Endodermal cell (in vitro differentiated cells): ENCODE data around the gene DPP8. TPM values are rescaled to one million over a fixed set of nuclear protein-coding genes. Genes with fewer than 3 reads are reported as not detected.

ENCODE experiments used
- DNase-seq: peaks from one replicate; pipeline ENCODE4 v3.0.0-alpha.2; 2017
- H3K27ac ChIP-seq: 2 replicates; pipeline ENCODE4 v1.5.1; 2013; ENCODE audit warnings: mild to moderate bottlenecking, low read depth, low read length, moderate library complexity
- H3K27me3 ChIP-seq: 2 replicates; pipeline ENCODE4 v1.6.1; 2013; ENCODE audit warnings: mild to moderate bottlenecking, low read length, moderate library complexity; ENCODE audit not compliant: insufficient read depth, control insufficient read depth, poor library complexity, severe bottlenecking
- H3K36me3 ChIP-seq: 2 replicates; pipeline ENCODE4 v1.7.0; 2013; ENCODE audit warnings: mild to moderate bottlenecking, low read length, moderate library complexity; ENCODE audit not compliant: control insufficient read depth, insufficient read depth
- H3K4me1 ChIP-seq: one replicate; pipeline ENCODE4 v1.7.0; 2013; ENCODE audit warnings: low read length; ENCODE audit not compliant: control insufficient read depth, insufficient read depth
- H3K4me3 ChIP-seq: 2 replicates; pipeline ENCODE4 v1.5.1; 2013; ENCODE audit warnings: mild to moderate bottlenecking, low read length, moderate library complexity
- H3K9ac ChIP-seq: 2 replicates; pipeline ENCODE4 v1.6.1; 2013; ENCODE audit warnings: mild to moderate bottlenecking, low read length, moderate library complexity; ENCODE audit not compliant: poor library complexity, severe bottlenecking; ENCODE audit errors: extremely low read depth
- H3K9me3 ChIP-seq: 2 replicates; pipeline ENCODE4 v1.6.1; 2013; ENCODE audit warnings: mild to moderate bottlenecking, low read length, moderate library complexity; ENCODE audit not compliant: control insufficient read depth
- H3K27ac Mint-ChIP-seq: 2 replicates; pipeline ENCODE4 v1.8.0; 2020; ENCODE audit warnings: mixed read lengths
- H3K27me3 Mint-ChIP-seq: 2 replicates; pipeline ENCODE4 v1.8.0; 2021; ENCODE audit warnings: mild to moderate bottlenecking, mixed read lengths; ENCODE audit not compliant: insufficient read depth
- H3K36me3 Mint-ChIP-seq: 2 replicates; pipeline ENCODE4 v1.8.0; 2020; ENCODE audit warnings: low read depth, mixed read lengths
- H3K4me1 Mint-ChIP-seq: 2 replicates; pipeline ENCODE4 v1.8.0; 2020; ENCODE audit warnings: mixed read lengths
- H3K4me3 Mint-ChIP-seq: 2 replicates; pipeline ENCODE4 v1.8.0; 2020; ENCODE audit warnings: mild to moderate bottlenecking, moderate library complexity, mixed read lengths
- H3K9me3 Mint-ChIP-seq: 2 replicates; pipeline ENCODE4 v1.8.0; 2020; ENCODE audit warnings: mild to moderate bottlenecking, mixed read lengths
- CTCF ChIP-seq: fragments of 200-600 bp; sonication (generic); conservative IDR thresholded peaks from 2 replicates; pipeline ENCODE4 v1.5.0; 2021; ENCODE audit warnings: antibody characterized with exemption, mild to moderate bottlenecking
- WGBS, 2 experiments: methylation state at CpG; one replicate each; pipeline versions ENCODE4 v1.1.5 to v1.1.7; 2013; ENCODE audit warnings: missing lambda C conversion rate in 2 of 2, mixed read lengths in 1 of 2; ENCODE audit not compliant: insufficient coverage in 1 of 2, insufficient read length in 1 of 2; 5-methylcytosine and 5-hydroxymethylcytosine counted together
- total RNA-seq, 2 donors: library from RNA; stranded (reverse); fragmentation: NEBNext Ultra II Directional in 1 of 2; extraction: Animal tissue kit (Norgen Biotek cat#: 25700) in 1 of 2; gene quantifications; 2 replicates in 1 of 2; 3 replicates in 1 of 2; pipeline ENCODE4 v1.2.1, GENCODE V29; 2021

Gene DPP8
- total RNA-seq, 2 donors from 2014 or later: 31.8 to 34.9 TPM

DNA sequence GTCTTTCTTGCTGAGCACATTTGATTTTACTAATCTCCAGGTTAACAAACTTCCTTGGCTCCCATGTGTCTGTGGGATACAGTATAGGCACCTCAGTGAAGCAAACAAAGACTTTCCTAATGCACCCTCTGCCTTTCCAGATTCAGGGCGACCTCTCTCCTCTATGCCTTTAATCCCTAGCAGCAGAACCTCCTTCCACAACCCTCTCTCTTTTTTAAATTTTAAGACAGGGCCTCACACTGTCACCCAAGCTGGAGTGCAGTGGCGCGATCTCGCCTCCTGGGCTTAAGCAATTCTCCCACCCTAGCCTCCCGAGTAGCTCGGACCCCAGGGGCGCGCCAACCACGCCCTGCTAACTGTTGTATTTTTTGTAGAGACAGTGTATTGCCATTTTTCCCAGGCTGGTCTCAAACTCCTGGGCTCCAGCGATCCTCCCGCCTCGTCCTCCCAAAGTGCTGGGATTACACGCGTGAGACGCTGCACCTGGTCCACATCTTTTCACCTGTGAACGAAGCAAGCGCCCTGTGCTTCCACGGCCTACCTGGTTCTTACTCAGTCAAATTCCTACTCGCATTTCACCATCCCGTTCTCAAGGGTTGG lies 11.1 kb upstream of the DPP8 start:
- Mint-ChIP-seq H3K4me1 (peaks cover 32% of the 10 kb centered on the region), H3K27ac (no peak overlapping the region)

DNA sequence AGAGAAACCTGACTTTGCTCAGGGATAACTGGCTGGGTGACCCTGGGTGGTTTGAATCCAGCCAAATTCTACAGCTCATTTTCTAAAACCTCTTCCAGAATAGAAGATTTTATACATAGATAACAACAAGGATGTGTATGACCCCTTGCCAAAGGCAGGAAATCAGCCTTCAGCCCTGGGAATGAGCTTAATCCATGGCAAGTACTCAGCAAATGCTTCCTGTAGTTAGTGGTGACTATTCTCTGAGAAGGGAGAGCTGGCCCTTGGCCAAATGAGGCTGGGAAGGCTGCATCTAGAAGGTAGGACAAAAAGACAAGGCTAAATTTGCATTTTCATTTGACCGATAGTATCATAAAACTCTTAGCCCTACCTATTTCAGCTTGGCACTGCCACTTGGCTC lies 8.1 kb upstream of the DPP8 start:
- no peak overlapping the region for H3K4me3 Mint-ChIP-seq
- peaks cover 4% of the 10 kb centered on the region for H3K27me3 ChIP-seq
- H3K9me3 Mint-ChIP-seq: peaks cover 3% of the 10 kb centered on the region
- peaks cover 16% of the 10 kb centered on the region for H3K4me1 Mint-ChIP-seq
- DNase-seq: no peak
- WGBS, 2 experiments: 100% methylated on average over 1 of the region's 1 CpG
- no peak overlapping the region for H3K27ac Mint-ChIP-seq
- H3K36me3 ChIP-seq: no peaks in the 10 kb centered on the region
- no peaks in the 10 kb centered on the region for H3K36me3 Mint-ChIP-seq
- no peak overlapping the region for H3K4me3 ChIP-seq
- H3K27ac ChIP-seq: no peak overlapping the region
- H3K4me1 ChIP-seq: no peaks in the 10 kb centered on the region
- no peak for TF ChIP-seq CTCF
- H3K9me3 ChIP-seq: no peaks in the 10 kb centered on the region
- no peak overlapping the region for H3K9ac ChIP-seq
- no peaks in the 10 kb centered on the region for H3K27me3 Mint-ChIP-seq

More for the DNA sequence above, 11.1 kb upstream of the DPP8 start:
- Histone ChIP-seq H3K9me3 (no peaks in the 10 kb centered on the region), H3K9ac (no peak overlapping the region), H3K4me1 (no peaks in the 10 kb centered on the region), H3K27ac (no peak overlapping the region), H3K4me3 (no peak overlapping the region), H3K27me3 (peaks cover 4% of the 10 kb centered on the region), H3K36me3 (no peaks in the 10 kb centered on the region)
- no peaks in the 10 kb centered on the region for H3K9me3 Mint-ChIP-seq
- 91 to 94% methylated on average over 20 of the region's 20 CpGs for WGBS, 2 experiments
- peak; percentile 63 for DNase-seq
- H3K36me3 Mint-ChIP-seq: peaks cover 4% of the 10 kb centered on the region
- no peak overlapping the region for H3K4me3 Mint-ChIP-seq
- H3K27me3 Mint-ChIP-seq: no peaks in the 10 kb centered on the region
- peak; percentile 46 for TF ChIP-seq CTCF

DNA sequence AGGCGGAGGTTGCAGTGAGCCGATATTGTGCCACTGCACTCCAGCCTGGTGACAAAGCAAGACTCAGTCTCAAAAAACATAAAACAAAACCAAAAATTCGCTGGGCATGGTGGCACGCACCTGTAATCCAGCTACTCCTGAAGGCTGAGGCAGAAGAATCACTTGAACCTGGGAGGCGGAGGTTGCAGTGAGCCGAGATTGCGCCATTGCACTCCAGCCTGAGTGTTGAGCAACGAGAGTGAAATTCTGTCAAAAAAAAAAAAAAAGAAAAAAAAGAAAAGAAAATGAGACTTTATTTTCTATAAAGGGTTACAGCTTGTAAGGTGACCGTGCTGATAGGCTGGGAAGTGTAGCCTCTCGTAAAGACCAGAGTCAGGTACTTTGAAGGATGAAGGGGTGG lies 6.7 kb upstream of the DPP8 start:
- peaks cover 6% of the 10 kb centered on the region for H3K27me3 Mint-ChIP-seq

More for the DNA sequence above, 6.7 kb upstream of the DPP8 start:
- Mint-ChIP-seq H3K4me1 (peaks cover 10% of the 10 kb centered on the region), H3K9me3 (peaks cover 3% of the 10 kb centered on the region), H3K36me3 (no peaks in the 10 kb centered on the region), H3K27ac (no peak overlapping the region), H3K4me3 (no peak overlapping the region)
- Histone ChIP-seq H3K4me3 (no peak overlapping the region), H3K4me1 (no peaks in the 10 kb centered on the region), H3K36me3 (no peaks in the 10 kb centered on the region), H3K9ac (no peak overlapping the region), H3K27me3 (peaks cover 9% of the 10 kb centered on the region), H3K9me3 (no peaks in the 10 kb centered on the region), H3K27ac (no peak overlapping the region)
- no peak for TF ChIP-seq CTCF
- 81 to 82% methylated on average over 7 to 10 of the region's 10 CpGs for whole genome bisulfite sequencing, 2 experiments
- DNase-seq: no peak
